Duodenal mucosa (tissue), 2 donors: ENCODE results near the gene MATN3.

Experiments
- H3K27ac ChIP-seq: one replicate; pipeline ENCODE4 v1.7.0; 2013; ENCODE audit warnings: low read depth, low read length
- H3K27me3 ChIP-seq, 2 donors: one replicate each; pipeline ENCODE4 v1.7.0; 2013; ENCODE audit warnings: low read length in 2 of 2, control low read depth in 1 of 2; ENCODE audit not compliant: insufficient read depth in 2 of 2, control insufficient read depth in 1 of 2
- H3K36me3 ChIP-seq, 2 donors: one replicate each; pipeline ENCODE4 v1.7.0; 2013; ENCODE audit warnings: low read length in 2 of 2, control low read depth in 1 of 2; ENCODE audit not compliant: insufficient read depth in 2 of 2, control insufficient read depth in 1 of 2
- H3K4me1 ChIP-seq, 2 donors: one replicate each; pipeline ENCODE4 v1.7.0; 2013; ENCODE audit warnings: low read length in 2 of 2, control low read depth in 1 of 2; ENCODE audit not compliant: insufficient read depth in 2 of 2, control insufficient read depth in 1 of 2
- H3K4me3 ChIP-seq, 2 donors: one replicate each; pipeline ENCODE4 v1.7.0; 2013; ENCODE audit warnings: low read length in 2 of 2, low read depth in 1 of 2
- H3K9ac ChIP-seq, 2 donors: one replicate each; pipeline ENCODE4 v1.7.0; 2013; ENCODE audit warnings: low read length in 2 of 2, low read depth in 1 of 2
- H3K9me3 ChIP-seq, 2 donors: one replicate each; pipeline ENCODE4 v1.7.0; 2013; ENCODE audit warnings: low read length in 2 of 2, control low read depth in 1 of 2; ENCODE audit not compliant: control insufficient read depth in 1 of 2

MATN3 gene, protein sequence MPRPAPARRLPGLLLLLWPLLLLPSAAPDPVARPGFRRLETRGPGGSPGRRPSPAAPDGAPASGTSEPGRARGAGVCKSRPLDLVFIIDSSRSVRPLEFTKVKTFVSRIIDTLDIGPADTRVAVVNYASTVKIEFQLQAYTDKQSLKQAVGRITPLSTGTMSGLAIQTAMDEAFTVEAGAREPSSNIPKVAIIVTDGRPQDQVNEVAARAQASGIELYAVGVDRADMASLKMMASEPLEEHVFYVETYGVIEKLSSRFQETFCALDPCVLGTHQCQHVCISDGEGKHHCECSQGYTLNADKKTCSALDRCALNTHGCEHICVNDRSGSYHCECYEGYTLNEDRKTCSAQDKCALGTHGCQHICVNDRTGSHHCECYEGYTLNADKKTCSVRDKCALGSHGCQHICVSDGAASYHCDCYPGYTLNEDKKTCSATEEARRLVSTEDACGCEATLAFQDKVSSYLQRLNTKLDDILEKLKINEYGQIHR

DNA sequence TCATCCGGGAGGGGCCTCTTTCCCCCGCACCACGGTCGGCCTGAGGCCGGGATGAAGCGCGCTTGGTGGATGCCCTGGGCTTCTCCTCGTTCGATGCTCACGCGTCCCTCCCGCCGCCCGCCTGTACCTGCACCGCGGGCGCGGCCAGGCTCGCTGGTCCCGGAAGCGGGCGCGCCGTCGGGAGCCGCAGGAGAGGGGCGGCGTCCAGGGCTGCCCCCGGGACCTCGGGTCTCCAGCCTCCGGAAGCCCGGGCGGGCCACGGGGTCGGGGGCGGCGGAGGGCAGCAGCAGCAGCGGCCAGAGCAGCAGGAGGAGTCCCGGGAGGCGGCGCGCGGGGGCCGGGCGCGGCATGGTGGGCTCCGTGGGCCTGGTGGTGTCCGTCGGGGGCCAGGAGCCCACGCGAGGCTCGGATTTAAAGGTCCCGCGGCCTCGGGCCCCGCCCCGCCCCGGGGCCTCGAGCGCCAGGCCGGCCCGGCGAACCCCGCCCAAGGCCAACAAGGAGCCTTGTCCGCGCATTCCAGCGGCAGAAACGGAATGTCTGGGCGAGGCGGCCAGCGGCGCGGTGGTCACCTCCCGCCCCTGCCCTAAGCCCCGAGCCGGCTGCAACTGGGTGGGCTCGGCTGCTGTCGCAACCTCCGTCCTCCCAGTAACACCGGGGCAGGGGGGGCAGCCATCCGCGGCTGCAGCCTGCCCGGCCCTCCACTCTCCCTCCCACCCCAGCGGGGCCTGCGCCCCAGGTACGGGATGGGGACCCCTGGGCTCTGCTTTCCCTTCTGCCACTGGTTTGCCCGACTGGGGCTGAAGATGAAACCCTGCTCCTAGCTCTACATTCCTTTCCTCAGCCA is at the start of gene MATN3:
TSS of gene MATN3 (minus strand) at position 387 of the 844 bp plus-strand sequence. CDS start at position 350, 37 bp downstream.
- no peaks in the 10 kb centered on the region for H3K36me3 ChIP-seq
- peaks cover 22 to 23% of the 10 kb centered on the region in 2 donors for H3K27me3 ChIP-seq
- H3K9ac ChIP-seq = no peak within 1 kb of the TSS
- no peaks in the 10 kb centered on the region for H3K9me3 ChIP-seq
- peaks cover 0 to 11% of the 10 kb centered on the region in 2 donors for H3K4me1 ChIP-seq
- H3K27ac ChIP-seq = no peak within 1 kb of the TSS
- H3K4me3 ChIP-seq = peak within 1 kb of the TSS; percentile 45 to 61

GRCh38 chr2:20061940-20062339 is 49.5 kb upstream of the MATN3 start:
- no peak overlapping the region for H3K9ac ChIP-seq
- H3K9me3 ChIP-seq = no peaks in the 10 kb centered on the region
- H3K27me3 ChIP-seq = no peaks in the 10 kb centered on the region
- no peak overlapping the region for H3K27ac ChIP-seq
- no peaks in the 10 kb centered on the region for H3K36me3 ChIP-seq
- peaks cover 7 to 8% of the 10 kb centered on the region in 2 donors for H3K4me1 ChIP-seq
- no peak overlapping the region for H3K4me3 ChIP-seq

DNA sequence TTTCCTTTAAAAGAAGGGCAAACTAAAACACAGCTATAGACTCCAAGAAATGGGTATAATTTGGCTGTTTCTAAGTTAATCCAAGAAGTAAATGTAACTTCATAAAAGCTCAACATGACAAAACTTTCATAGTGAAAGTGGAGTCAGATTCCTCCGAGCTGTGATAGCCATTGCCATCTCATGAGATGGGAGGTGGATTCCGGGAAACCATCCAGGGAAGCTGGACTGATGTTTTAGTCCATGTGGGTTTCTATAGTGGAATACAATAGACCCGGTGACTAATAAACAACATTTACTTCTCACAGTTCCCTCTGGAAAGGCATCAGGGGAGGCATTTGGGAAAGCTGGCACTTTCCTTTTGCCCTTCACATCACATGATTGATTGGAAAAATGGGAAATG is 49.0 kb upstream of the MATN3 start:
- Histone ChIP-seq H3K27ac (no peak overlapping the region), H3K9ac (no peak overlapping the region), H3K4me3 (no peak overlapping the region)

DNA sequence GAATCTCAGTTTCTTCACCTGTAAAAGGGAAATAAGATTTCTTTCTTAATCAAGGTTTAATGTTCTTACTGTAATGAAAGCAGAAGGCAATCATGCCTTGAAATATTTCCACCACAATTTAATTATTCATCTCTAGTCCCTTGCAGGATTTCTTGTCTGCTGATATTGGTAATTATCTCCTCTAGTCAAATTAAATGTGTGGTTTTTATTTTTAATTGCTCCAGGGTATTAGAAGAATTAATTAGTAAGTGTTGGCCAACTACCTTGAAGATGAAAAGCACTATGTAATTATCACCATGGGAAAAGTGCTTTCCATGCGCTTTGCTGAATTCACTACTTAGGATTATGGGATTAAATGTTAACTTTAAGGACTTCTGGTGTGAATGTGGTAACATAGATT is 47.6 kb upstream of the MATN3 start:
- Histone ChIP-seq H3K27me3 (no peaks in the 10 kb centered on the region), H3K9me3 (no peaks in the 10 kb centered on the region), H3K4me3 (no peak overlapping the region), H3K4me1 (no peaks in the 10 kb centered on the region), H3K9ac (no peak overlapping the region), H3K36me3 (no peaks in the 10 kb centered on the region), H3K27ac (no peak overlapping the region)

More for the DNA sequence above, 49.0 kb upstream of the MATN3 start:
- peaks cover 5 to 6% of the 10 kb centered on the region in 2 donors for H3K4me1 ChIP-seq
- H3K9me3 ChIP-seq = no peaks in the 10 kb centered on the region
- H3K27me3 ChIP-seq = no peaks in the 10 kb centered on the region
- H3K36me3 ChIP-seq = no peaks in the 10 kb centered on the region

GRCh38 chr2:20057268-20057667 is 44.8 kb upstream of the MATN3 start:
- Histone ChIP-seq H3K36me3 (no peaks in the 10 kb centered on the region), H3K27me3 (no peaks in the 10 kb centered on the region), H3K9ac (no peak overlapping the region), H3K4me3 (no peak overlapping the region), H3K4me1 (peaks cover 5 to 10% of the 10 kb centered on the region in 2 donors), H3K27ac (no peak overlapping the region), H3K9me3 (no peaks in the 10 kb centered on the region)

DNA sequence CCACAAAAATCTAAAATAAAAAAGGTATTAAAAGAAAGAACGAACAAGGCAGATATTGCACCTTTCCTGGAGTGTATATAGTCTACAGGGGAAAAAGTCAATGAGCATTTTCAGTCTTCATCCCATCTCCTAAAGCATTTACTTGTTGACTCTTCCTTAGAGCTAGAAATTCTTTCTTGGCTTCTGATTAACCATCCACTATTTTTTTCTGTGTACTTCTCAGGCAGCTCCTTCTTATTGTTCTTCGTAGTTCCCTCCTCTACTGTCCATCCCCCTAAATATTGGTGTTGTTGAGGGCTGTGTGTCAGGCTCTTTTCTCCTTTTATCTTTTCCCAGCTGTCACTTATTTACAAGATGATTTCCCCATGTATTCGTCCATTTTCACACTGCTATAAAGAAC is 42.5 kb upstream of the MATN3 start:
- no peak overlapping the region for H3K4me3 ChIP-seq
- no peak overlapping the region for H3K9ac ChIP-seq
- H3K9me3 ChIP-seq = no peaks in the 10 kb centered on the region
- H3K27ac ChIP-seq = no peak overlapping the region
- no peaks in the 10 kb centered on the region for H3K27me3 ChIP-seq
- H3K4me1 ChIP-seq = peaks cover 8 to 13% of the 10 kb centered on the region in 2 donors
- H3K36me3 ChIP-seq = no peaks in the 10 kb centered on the region

DNA sequence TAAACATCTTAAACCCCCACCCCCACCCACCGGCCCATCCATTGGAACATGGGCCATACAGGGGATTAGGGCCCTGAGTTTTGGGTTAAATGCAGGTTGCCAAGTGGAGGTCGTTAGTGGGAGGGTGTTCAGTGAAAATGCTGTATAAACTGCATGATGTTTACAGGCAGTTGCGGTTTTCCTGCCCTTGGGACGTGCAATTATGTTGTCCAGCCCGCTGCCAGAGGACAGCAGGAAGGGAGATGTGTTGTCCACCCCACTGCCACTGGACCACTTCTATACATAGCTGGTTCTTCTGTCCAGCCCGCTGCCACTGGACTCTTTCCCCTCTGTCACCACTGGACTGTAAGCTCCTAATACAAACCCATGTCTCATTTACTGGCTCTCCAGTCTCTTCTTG is 41.7 kb upstream of the MATN3 start:
- Histone ChIP-seq H3K9me3 (no peaks in the 10 kb centered on the region), H3K4me1 (peaks cover 14 to 19% of the 10 kb centered on the region in 2 donors)

GRCh38 chr2:20052861-20053281 is 40.4 kb upstream of the MATN3 start:
- Histone ChIP-seq H3K27me3 (no peaks in the 10 kb centered on the region), H3K4me3 (peak overlapping the region; percentile 88 to 100), H3K36me3 (no peaks in the 10 kb centered on the region), H3K4me1 (peaks cover 18 to 32% of the 10 kb centered on the region in 2 donors), H3K9me3 (no peaks in the 10 kb centered on the region), H3K9ac (peak overlapping the region in 1 of 2 donors; percentile 97), H3K27ac (peak overlapping the region; percentile 99)

More for the DNA sequence above, 41.7 kb upstream of the MATN3 start:
- Histone ChIP-seq H3K36me3 (no peaks in the 10 kb centered on the region), H3K9ac (no peak overlapping the region), H3K4me3 (no peak overlapping the region), H3K27ac (no peak overlapping the region), H3K27me3 (no peaks in the 10 kb centered on the region)

DNA sequence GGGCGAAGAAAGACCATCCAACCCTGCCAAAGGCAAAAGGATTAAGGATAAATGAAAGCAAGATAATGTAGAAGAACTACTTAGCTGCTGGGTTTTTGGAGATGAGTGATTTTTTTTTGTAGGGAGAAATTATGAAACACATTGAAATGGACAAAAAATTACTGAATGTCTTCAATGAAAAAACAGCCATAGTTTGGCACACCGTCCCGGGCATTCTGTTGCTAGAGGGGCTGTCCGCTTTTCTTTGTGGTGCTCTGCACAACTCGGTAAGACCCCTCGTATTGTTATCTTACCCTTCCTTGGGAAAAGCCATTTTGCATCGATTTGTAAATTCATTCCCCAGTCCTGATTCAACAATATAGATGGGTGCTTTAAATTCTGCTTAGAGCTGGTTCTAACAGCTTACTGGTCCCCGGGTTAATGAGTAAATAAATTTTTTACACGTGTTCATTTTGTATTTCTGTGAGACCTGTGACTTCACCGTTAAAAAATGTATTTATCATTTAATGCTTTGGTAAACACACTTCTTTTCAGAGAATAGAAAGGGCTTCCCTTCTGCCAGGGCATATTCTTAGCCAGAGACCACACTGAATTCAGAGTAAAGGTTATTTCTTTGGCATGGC is 39.9 kb upstream of the MATN3 start:
- no peaks in the 10 kb centered on the region for H3K9me3 ChIP-seq
- no peaks in the 10 kb centered on the region for H3K36me3 ChIP-seq
- peak overlapping the region; percentile 88 to 100 for H3K4me3 ChIP-seq
- H3K27ac ChIP-seq = peak overlapping the region; percentile 99
- H3K4me1 ChIP-seq = peaks cover 18 to 34% of the 10 kb centered on the region in 2 donors
- H3K27me3 ChIP-seq = no peaks in the 10 kb centered on the region
- H3K9ac ChIP-seq = peak overlapping the region; percentile 73 to 97
